Measurements from ENCODE around the gene CLEC18B.

GRCh38 chr16:74463888-74464287, 42.6 kb upstream of the CLEC18B start:
- TF ChIP-seq, protein P1, sequence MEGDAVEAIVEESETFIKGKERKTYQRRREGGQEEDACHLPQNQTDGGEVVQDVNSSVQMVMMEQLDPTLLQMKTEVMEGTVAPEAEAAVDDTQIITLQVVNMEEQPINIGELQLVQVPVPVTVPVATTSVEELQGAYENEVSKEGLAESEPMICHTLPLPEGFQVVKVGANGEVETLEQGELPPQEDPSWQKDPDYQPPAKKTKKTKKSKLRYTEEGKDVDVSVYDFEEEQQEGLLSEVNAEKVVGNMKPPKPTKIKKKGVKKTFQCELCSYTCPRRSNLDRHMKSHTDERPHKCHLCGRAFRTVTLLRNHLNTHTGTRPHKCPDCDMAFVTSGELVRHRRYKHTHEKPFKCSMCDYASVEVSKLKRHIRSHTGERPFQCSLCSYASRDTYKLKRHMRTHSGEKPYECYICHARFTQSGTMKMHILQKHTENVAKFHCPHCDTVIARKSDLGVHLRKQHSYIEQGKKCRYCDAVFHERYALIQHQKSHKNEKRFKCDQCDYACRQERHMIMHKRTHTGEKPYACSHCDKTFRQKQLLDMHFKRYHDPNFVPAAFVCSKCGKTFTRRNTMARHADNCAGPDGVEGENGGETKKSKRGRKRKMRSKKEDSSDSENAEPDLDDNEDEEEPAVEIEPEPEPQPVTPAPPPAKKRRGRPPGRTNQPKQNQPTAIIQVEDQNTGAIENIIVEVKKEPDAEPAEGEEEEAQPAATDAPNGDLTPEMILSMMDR (IDR thresholded peaks at IDR 0.05): no peak
- TF ChIP-seq POLR2AphosphoS5 (IDR thresholded peaks at IDR 0.05): no peak

All from transverse colon (tissue), 4 donors.